Activated naive CD4-positive, alpha-beta T cell treated with anti-CD3 and anti-CD28 coated beads, Interleukin-2, amount 50 U/mL, for 24 hours (primary cell): Measurements from ENCODE around the gene SLAIN2.
A peak's percentile ranks its signal among the peaks of the same experiment; 100 is the strongest.

Experiments used
- H3K27ac Mint-ChIP-seq: one replicate; pipeline ENCODE4 v1.8.0; 2021; ENCODE audit warnings: mild to moderate bottlenecking, mixed read lengths
- H3K27me3 Mint-ChIP-seq: one replicate; pipeline ENCODE4 v1.8.0; 2021; ENCODE audit warnings: mixed read lengths
- H3K36me3 Mint-ChIP-seq: one replicate; pipeline ENCODE4 v1.8.0; 2021; ENCODE audit warnings: mixed read lengths
- H3K4me1 Mint-ChIP-seq: one replicate; pipeline ENCODE4 v1.8.0; 2021; ENCODE audit warnings: mixed read lengths
- H3K4me3 Mint-ChIP-seq: one replicate; pipeline ENCODE4 v1.8.0; 2021; ENCODE audit warnings: mild to moderate bottlenecking, mixed read lengths
- H3K9me3 Mint-ChIP-seq: one replicate; pipeline ENCODE4 v1.8.0; 2021; ENCODE audit warnings: mixed read lengths

Gene SLAIN2

DNA sequence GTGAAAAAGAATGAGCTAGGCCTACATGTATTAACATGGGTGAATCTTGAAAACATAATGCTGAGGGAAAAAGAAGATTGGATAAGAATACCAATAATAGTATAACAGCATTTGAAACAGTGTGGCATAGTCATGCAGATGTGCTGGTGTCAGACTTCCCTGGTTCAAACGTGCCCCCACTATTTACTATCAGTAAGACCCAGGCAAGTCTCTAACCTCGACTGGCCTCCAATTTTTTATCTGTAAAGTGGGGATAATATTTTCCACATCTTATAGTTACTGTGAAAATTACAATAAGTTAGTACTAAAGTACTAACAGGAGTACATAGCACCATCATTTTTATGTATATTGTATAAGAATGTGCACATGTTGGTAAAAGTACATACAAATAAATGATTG lies 17.0 kb upstream of the SLAIN2 start:
- Mint-ChIP-seq H3K4me3 (no peak overlapping the region), H3K27ac (no peak overlapping the region), H3K9me3 (no peaks in the 10 kb centered on the region), H3K27me3 (no peaks in the 10 kb centered on the region), H3K36me3 (no peaks in the 10 kb centered on the region), H3K4me1 (no peaks in the 10 kb centered on the region)

DNA sequence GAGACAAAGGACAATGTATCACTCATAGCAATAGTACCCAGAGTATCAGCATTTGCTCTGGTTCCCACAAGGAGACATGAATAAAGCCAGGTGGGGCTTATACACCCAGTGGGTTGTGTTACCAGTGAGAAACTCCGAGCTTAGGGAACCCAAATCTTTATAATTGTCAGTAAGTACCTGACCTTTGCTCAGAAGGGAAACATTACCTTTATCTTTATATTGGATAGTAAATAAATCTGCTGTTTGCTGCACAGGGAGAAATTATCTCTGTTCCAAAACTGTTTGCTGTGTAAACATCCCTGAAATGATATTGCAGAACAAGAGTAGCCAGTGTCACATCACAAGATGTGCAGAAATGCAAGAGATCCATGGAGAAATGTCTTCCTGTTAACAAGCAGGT lies 12.1 kb upstream of the SLAIN2 start:
- Mint-ChIP-seq H3K4me3 (no peak overlapping the region), H3K27ac (no peak overlapping the region), H3K27me3 (peaks cover 1% of the 10 kb centered on the region), H3K9me3 (no peaks in the 10 kb centered on the region), H3K36me3 (peaks cover 2% of the 10 kb centered on the region), H3K4me1 (peaks cover 3% of the 10 kb centered on the region)

DNA sequence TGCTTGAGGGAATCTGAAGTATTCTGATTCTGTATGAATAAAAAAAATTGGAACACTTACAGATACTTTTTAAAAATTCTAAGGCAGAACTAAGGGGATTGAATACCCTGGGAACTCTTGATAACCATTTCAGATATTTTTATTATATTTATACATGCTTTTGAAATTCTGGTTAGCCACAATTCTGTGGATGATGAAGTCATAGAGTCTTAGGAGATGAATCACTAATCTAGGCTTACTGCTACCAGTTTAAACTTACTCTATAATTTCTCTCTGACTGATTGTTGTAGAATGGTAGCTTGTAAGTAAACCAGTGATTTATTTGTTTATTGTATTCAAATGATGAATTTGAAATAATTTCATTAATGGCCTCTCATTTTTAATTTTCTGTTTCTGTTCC lies 11.4 kb upstream of the SLAIN2 start:
- Mint-ChIP-seq H3K27me3 (peaks cover 1% of the 10 kb centered on the region), H3K27ac (no peak overlapping the region), H3K36me3 (peaks cover 2% of the 10 kb centered on the region), H3K9me3 (no peaks in the 10 kb centered on the region), H3K4me1 (peaks cover 3% of the 10 kb centered on the region), H3K4me3 (no peak overlapping the region)

DNA sequence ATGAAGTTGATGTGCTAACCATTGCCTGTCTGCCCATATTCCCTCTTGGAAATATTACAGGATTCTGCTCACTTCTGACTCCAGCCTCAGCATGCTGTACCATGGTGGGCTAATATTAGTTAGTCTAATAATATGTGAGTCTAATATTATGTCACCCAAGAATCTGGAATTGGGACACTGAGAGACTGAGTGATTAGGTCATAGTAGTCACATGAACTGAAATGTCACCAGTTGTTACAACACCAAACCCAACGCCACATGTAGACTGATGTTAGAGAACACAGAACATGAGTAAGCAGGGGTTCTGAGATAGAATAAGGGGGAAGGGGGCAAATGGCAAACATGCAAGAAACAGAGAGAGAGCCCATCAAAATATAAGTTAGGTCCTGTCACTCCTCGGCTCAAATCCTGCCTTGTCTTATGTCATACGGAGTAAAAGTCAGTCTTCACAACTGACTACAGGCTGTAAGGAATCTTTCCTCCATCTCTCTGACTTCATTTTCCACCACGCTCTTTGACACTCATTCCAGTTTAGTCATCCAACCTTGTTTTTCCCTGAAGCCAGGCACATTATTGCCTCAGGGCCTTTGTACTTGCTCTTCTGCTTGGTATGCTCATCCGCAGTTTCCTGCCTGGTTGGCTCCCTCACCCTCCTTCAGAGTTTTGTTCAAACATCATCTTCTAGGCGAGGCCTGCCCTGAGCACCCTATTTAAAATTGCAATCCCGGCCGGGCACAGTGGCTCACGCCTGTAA lies 9.6 kb upstream of the SLAIN2 start:
- Mint-ChIP-seq H3K4me3 (no peak overlapping the region), H3K36me3 (peaks cover 2% of the 10 kb centered on the region), H3K9me3 (no peaks in the 10 kb centered on the region), H3K27me3 (peaks cover 1% of the 10 kb centered on the region), H3K27ac (no peak overlapping the region), H3K4me1 (peaks cover 3% of the 10 kb centered on the region)

DNA sequence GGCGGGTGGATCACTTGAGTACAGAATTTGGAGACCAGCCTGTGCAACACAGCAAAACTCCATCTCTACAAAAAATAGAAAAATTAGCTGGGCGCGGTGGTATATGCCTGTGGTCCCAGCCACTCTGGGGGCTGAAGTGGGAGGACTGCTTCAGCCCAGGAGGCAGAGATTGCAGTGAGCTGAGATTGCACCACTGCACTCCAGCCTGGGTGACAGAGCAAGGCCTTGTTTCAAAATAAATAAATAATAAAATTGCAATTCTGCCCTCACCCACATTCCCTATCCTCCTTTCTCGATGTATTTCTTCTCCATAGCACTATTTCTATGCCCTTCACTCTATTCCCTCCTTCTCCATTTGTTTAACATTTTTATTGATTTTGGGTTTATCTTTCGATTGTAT lies 8.7 kb upstream of the SLAIN2 start:
- H3K27ac Mint-ChIP-seq = no peak overlapping the region

DNA sequence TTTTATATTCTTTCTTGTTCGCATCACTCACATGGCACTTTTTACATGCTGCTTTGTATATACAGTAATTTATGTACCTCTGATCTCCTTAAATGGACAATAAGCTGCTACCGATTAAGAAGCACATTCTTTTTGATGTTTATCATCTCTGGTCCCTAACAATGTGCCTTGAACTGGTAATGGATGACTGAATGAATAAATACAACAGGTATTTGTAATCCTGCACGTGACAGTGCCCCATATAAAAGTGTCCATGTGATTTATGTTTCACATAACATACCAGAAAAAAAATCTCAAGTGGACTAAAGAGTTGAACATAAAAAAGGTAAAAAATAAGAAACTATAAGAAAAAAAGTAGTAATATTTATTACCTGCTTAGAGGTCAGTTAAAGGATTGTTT lies 7.7 kb upstream of the SLAIN2 start:
- H3K4me3 Mint-ChIP-seq = no peak overlapping the region
- no peaks in the 10 kb centered on the region for H3K9me3 Mint-ChIP-seq
- H3K4me1 Mint-ChIP-seq = peaks cover 19% of the 10 kb centered on the region

More for the DNA sequence above, 8.7 kb upstream of the SLAIN2 start:
- peaks cover 2% of the 10 kb centered on the region for H3K36me3 Mint-ChIP-seq
- peaks cover 1% of the 10 kb centered on the region for H3K27me3 Mint-ChIP-seq
- H3K4me3 Mint-ChIP-seq = no peak overlapping the region
- H3K4me1 Mint-ChIP-seq = peaks cover 10% of the 10 kb centered on the region
- no peaks in the 10 kb centered on the region for H3K9me3 Mint-ChIP-seq

DNA sequence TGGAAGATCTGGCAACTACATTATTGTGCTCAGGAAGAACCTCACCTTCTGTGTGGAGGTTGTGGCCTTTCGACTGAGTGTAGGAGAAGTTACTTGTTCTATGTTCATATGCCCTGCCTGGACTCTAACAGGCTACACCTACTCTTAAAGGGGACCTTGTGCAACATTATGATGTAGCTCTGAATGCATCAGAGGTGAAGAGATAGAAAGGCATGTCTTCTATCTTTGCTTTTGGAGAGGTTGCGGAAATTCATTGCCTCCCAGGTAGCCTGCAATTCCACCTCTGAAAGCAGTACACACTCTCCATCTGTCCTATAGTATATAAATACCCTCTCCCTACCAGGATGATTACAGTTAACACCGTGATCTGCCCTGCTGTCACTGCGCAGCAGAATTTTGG lies 7.1 kb upstream of the SLAIN2 start:
- Mint-ChIP-seq H3K4me1 (peaks cover 25% of the 10 kb centered on the region), H3K27me3 (peaks cover 1% of the 10 kb centered on the region)

More for the DNA sequence above, 7.7 kb upstream of the SLAIN2 start:
- Mint-ChIP-seq H3K36me3 (peaks cover 2% of the 10 kb centered on the region), H3K27ac (no peak overlapping the region), H3K27me3 (peaks cover 1% of the 10 kb centered on the region)

DNA sequence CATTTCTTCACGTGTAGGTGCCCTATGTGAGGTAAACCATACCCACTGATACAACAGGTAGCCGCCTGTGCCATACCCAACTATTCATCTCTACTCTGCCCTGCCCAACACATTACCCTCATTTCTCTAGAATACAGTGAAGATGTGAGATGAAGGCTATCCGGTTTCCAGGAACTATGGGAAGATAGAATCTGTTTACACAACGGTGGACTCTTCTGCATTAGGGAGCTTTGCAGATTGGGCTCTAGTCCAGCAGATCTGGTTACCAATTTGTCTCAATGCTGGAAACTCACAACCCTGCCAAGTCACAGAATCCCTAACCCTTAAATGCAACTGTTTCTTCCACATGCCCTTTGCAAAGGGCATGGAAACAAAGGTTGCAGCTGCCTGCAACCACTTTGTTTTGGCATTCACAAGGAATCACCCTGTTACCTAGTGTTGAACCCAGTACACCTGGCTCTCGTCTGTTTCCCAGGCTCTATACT lies 6.4 kb upstream of the SLAIN2 start:
- H3K9me3 Mint-ChIP-seq = no peaks in the 10 kb centered on the region
- no peak overlapping the region for H3K4me3 Mint-ChIP-seq
- peaks cover 32% of the 10 kb centered on the region for H3K4me1 Mint-ChIP-seq
- peaks cover 2% of the 10 kb centered on the region for H3K36me3 Mint-ChIP-seq
- peaks cover 1% of the 10 kb centered on the region for H3K27me3 Mint-ChIP-seq
- no peak overlapping the region for H3K27ac Mint-ChIP-seq

More for the DNA sequence above, 7.1 kb upstream of the SLAIN2 start:
- Mint-ChIP-seq H3K36me3 (peaks cover 2% of the 10 kb centered on the region), H3K4me3 (no peak overlapping the region), H3K9me3 (no peaks in the 10 kb centered on the region), H3K27ac (no peak overlapping the region)

DNA sequence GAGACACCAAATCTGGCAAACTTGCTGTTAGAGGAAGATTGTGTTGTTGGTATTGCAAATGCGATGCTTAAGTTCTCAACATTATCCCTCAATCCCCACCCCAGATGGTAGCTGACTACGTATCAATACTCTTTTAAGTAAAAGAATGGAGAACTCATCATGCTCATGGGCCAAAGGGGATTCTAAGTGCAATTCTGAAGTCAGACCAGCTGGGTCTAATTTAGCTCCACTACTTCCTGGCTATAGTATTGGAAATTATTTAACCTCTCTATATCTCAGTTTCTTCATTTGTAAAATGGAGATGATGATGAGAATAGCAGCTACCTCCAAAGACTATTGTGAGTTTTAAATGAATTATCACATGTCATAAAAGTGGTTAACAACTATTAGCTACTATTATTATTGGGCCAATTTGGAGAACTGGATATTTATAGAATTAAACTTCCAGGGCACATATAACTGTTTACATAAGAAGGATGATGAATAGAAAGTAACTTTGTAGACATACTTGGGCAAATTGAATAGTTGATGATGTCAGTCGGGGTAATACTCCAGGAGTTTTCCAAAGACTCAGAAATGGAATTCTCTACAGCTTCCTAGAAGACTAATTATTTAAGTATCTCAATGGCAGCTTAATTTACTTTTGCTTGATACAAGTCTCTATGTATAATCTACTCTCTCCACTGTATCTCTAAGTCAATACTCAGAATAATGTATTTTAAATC lies 5.0 kb upstream of the SLAIN2 start:
- Mint-ChIP-seq H3K27ac (peak overlapping the region; percentile 43), H3K4me1 (peaks cover 34% of the 10 kb centered on the region), H3K27me3 (peaks cover 1% of the 10 kb centered on the region), H3K36me3 (peaks cover 2% of the 10 kb centered on the region), H3K4me3 (no peak overlapping the region), H3K9me3 (no peaks in the 10 kb centered on the region)

DNA sequence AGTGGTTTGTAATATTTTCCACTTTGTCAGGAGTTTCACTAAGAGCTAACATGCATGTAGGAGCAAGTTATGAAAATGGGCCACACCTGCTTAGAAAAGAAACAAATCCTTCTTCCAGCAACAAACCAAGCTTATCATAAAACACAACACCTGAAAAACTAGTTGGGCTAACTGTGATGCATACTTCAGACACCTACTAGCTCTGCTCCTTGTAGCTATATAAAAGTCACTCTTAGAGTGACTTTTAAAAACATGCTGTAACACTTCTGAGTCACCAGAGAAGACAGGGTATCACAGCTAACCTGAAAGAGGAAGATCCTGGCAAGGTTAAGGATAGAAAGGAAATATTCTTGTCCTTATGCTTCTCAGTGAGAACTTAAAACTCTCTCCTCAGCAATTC lies 3.6 kb upstream of the SLAIN2 start:
- no peak overlapping the region for H3K4me3 Mint-ChIP-seq
- peak overlapping the region; percentile 93 for H3K27ac Mint-ChIP-seq
- peaks cover 1% of the 10 kb centered on the region for H3K27me3 Mint-ChIP-seq

DNA sequence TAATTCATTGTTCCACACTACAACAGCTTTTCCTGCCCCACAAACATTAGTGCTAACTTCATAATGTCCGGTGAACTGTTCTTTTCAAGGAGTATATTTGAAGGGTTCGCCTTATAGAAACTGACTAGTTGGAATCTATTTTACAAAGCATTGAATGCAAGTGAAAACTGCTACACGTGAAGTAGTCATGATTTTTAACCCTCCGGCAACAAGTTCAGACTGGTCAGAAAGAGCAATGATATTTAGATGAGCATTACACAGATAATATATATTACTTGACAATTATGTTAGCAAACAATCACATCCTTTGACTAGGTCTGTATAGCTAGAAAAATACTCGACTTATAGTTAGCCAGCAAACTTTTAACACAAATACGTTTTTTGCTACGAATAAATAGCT lies 1.7 kb upstream of the SLAIN2 start:
- Mint-ChIP-seq H3K27ac (peak overlapping the region; percentile 31), H3K9me3 (no peaks in the 10 kb centered on the region), H3K27me3 (no peaks in the 10 kb centered on the region), H3K36me3 (peaks cover 1% of the 10 kb centered on the region), H3K4me3 (peak overlapping the region; percentile 99), H3K4me1 (peaks cover 57% of the 10 kb centered on the region)

More for the DNA sequence above, 3.6 kb upstream of the SLAIN2 start:
- peaks cover 39% of the 10 kb centered on the region for H3K4me1 Mint-ChIP-seq
- no peaks in the 10 kb centered on the region for H3K9me3 Mint-ChIP-seq
- peaks cover 4% of the 10 kb centered on the region for H3K36me3 Mint-ChIP-seq

DNA sequence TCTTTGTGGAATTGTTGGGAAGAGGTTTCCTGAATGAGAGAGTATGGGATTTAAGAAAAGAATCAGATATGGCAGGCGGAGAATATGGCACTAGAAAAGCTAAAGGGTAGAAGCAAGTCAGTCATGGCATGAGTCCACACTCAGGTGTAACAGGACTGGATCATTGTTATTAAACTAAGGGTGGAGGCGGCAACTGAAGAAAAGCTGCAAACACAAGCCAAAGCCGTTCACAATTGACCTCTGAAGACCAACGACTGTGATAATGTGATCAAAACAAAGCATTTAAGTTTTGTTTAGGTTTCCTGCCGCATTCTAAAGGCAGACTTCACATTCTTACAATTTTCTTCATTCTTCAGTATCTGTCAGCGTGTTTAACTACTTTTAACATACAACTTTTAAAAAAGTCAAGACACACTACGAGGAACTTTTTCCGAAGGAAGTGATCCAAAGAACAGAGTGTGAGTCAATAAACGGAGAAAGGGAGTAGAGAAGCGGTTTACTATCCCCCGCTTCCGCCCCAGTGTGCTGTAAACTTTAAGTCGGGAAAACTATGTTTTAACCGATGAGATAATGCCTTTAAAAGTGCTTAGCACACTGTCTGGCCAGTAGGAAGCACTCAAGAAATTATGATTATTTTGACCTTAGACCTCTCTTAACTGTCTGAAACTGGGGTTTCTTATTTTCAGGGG lies 909 bp upstream of the SLAIN2 start:
- Mint-ChIP-seq H3K27ac (peak overlapping the region; percentile 96), H3K4me1 (peaks cover 65% of the 10 kb centered on the region), H3K27me3 (no peaks in the 10 kb centered on the region), H3K4me3 (peak overlapping the region; percentile 99), H3K9me3 (no peaks in the 10 kb centered on the region), H3K36me3 (peaks cover 3% of the 10 kb centered on the region)

DNA sequence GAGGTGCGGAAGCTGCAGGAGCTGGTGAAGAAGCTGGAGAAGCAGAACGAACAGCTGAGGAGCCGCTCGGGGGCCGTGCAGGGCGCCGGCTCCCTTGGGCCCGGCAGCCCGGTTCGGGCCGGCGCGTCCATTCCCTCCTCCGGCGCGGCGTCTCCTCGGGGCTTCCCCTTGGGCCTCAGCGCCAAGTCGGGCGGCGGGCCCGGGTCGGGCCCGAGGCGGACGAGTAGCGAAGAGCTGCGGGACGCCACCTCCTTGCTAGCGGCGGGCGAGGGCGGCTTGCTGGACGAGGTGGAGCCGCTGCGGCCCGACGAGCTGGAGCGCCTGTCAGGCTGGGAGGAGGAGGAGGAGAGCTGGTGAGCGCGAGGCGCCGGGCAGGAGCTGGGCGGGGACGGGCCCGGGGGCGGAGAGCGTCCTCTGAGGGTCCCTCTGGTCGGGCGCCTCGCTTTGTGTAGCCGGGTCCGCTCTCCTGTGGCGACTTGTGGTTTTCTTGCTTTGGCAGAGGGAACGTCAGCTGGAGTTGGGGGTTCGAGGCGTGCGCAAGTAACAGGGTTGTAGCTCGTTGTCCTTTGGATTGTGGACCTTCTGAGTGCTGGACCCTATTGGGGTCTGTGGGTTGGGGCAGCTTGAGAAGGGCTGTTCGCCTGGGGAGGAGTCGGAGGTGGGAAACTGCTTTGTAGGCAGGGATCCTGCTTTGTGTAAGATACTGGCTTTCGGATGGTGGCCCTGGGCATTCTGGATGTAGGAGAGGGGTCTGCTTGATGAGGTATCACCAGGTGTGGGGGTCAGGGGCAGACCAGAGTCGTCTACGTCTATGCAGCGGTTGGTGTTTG lies 662 bp downstream of the SLAIN2 start:
- Mint-ChIP-seq H3K36me3 (peaks cover 3% of the 10 kb centered on the region), H3K4me3 (peak overlapping the region; percentile 99), H3K9me3 (no peaks in the 10 kb centered on the region), H3K4me1 (peaks cover 79% of the 10 kb centered on the region), H3K27ac (peak overlapping the region; percentile 100), H3K27me3 (no peaks in the 10 kb centered on the region)

DNA sequence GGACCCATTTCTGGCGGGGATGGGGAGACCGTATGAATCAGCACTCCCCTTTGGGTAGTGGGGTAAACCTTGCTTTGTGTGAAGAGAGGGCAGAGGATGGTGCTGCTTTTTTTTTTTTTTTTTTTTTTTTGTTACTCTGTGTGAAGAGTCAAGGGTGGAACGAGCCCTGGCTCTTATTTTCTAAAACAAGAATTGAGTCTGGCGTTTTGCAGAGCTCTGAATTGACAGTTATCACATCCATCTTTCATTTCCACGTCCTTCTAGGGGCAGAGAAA lies 1.2 kb downstream of the SLAIN2 start:
- Mint-ChIP-seq H3K9me3 (no peaks in the 10 kb centered on the region), H3K4me3 (peak overlapping the region; percentile 99), H3K4me1 (peaks cover 77% of the 10 kb centered on the region), H3K27ac (peak overlapping the region; percentile 92), H3K36me3 (peaks cover 3% of the 10 kb centered on the region), H3K27me3 (no peaks in the 10 kb centered on the region)

DNA sequence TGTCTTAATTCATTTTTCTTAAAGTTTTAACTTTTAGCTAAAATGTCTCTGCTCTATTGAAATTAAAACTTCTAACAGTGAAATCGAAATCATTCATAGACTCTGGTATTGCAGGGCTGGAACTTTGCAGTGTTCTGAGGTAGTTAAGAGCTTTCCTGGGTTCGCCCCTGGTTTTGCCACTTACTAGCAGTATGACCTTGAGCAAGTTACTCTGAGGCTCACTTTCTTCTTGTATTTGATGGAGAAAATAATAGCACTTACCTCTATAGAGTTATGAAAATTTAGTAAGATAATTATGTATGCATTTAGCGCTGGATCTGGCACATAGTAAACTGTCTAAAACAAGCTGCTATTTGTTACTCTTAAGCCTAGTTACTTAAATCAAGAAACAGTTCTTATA lies 1.7 kb downstream of the SLAIN2 start:
- Mint-ChIP-seq H3K4me3 (peak overlapping the region; percentile 99), H3K4me1 (peaks cover 77% of the 10 kb centered on the region), H3K36me3 (peaks cover 3% of the 10 kb centered on the region), H3K9me3 (no peaks in the 10 kb centered on the region), H3K27ac (peak overlapping the region; percentile 53), H3K27me3 (no peaks in the 10 kb centered on the region)
